GM12891 (cell line): Measurements from ENCODE around the gene SNX1.

ENCODE experiments used
- PAX5 ChIP-seq: IDR thresholded peaks from 2 replicates; pipeline ENCODE4 v1.6.1; 2011; ENCODE audit warnings: low read length, moderate library complexity, mild to moderate bottlenecking; ENCODE audit not compliant: insufficient read depth, severe bottlenecking
- POLR2A ChIP-seq: IDR thresholded peaks from 2 replicates; pipeline ENCODE4 v1.6.1; 2011; ENCODE audit warnings: low read depth, low read length, control low read depth
- POLR2AphosphoS5 ChIP-seq: IDR thresholded peaks from 2 replicates; pipeline ENCODE4 v1.6.1; 2011; ENCODE audit warnings: low read depth, low read length, control low read depth
- SPI1 ChIP-seq: IDR thresholded peaks from 2 replicates; pipeline ENCODE4 v1.6.1; 2011; ENCODE audit warnings: low read depth, low read length, control low read depth
- TAF1 ChIP-seq: IDR thresholded peaks from 2 replicates; pipeline ENCODE4 v1.6.1; 2011; ENCODE audit warnings: low read depth, low read length, control low read depth

- no peak for TF ChIP-seq POLR2A
- TF ChIP-seq TAF1: no peak
- no peak for TF ChIP-seq POLR2AphosphoS5
- TF ChIP-seq SPI1: no peak
- TF ChIP-seq PAX5: no peak
Observed at GRCh38 chr15:64148168-64148567, 52.4 kb downstream of the SNX1 start.
